HG03095 (cell line): ENCODE data around the gene SYNE4.

ENCODE experiments used
- ATAC-seq: cut with Tn5 transposase; IDR thresholded peaks from one replicate; pipeline ENCODE4 v1.9.1; 2021; ENCODE audit warnings: moderate library complexity; ENCODE audit not compliant: unreplicated experiment

SYNE4 gene

DNA sequence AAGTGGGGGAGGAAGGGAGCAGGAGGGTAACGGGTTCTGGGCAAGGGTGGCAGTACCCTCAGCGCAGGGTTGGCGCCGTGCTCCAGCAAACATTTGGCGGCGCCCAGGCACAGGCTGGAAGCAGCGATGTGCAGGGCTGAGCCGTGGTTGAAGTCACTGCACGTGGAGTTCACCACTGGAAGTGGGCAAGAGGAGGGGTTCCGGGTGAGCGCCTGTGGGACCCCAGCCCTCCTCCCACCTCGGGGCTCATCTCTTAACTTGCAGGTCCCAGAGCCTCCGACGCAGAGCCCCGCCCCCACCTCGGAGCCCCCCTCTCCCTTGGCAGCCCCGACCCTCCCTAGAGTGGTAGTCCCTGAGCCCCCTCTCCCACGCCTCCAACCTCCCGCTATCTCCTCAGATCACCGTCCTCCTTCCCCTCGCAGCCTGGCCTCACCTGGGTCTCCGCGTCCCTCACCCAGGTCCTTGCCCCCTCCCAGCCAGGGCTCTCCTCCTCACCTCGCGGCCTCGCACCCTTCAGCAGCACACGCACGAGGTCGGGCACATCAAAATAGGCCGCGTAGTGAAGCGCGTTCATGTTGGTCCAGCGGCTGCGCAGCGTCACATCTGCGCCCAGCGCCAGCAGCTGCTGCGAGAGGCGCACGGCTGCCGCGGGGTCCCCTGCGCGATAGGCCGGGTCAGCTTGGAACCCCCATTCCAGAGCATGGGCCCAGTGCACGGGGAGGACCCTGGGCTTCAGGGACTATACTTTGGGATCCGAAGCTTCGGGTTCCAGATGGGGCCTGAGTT is 17.7 kb upstream of the SYNE4 start:
- ATAC-seq = no peak

DNA sequence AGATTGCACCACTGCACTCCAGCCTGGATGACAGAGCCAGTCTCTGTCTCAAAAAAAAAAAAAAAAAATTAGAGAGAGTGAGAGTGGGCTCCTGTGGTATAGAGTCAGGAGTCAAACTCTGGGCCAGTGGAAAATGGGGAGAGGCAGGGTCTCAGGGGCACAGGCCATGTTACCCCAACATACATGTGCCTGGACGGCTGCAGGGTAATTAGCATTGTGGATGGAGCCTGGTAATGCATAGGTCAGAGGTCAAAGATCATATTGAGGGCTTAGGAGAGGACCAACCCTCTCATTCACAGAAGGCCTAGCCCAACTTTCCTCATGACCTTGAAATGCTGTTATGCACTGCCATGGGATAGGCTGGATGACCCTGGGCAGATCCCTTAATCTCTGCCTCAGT is 16.9 kb upstream of the SYNE4 start:
- no peak for ATAC-seq

DNA sequence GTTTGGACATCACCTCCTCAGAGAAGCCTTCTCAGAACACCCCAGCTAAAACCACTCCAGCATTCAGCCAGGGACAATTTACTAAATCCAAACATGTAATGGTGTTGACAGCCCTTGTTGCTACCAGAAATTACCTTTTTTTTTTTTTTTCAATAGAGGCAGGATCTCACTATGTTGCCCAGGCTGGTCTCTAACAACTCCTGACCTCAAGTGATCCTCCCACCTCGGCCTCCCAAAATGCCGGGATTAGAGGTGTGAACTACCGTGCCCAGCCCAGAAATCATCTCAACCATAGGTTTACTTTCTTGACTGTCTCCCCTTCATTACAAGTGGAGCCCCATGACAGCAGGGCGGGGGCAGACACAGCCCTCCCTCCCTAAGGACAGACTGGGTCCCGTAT is 14.8 kb upstream of the SYNE4 start:
- ATAC-seq = no peak

DNA sequence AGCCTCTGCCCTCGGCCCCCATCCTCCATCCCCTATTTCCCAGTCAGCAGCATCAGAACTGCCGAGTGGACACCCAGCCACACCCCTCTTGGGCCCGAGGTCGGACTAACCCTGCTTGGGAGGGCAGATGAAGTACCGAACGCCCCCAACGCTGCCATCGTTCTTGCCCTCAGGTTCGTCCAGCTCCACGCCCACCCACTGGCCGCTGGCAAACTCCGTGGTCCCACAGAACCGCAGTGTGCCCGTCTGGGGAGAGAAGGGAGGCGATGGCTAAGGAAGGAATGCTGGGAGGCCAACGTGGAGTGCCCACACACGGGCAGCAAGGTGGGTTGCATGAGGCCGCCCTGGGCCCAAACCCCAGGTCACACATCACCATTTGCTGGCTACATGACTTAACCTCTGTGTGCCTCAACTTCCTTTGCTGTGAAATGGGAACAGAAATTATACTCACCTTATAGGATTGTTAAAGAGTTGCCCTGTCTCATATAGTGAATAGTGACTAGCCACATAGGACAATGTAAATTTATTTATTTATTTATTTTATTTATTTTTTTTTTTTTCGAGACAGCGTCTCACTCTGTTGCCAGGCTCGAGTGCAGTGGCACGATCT is 10.6 kb upstream of the SYNE4 start:
- ATAC-seq = no peak

DNA sequence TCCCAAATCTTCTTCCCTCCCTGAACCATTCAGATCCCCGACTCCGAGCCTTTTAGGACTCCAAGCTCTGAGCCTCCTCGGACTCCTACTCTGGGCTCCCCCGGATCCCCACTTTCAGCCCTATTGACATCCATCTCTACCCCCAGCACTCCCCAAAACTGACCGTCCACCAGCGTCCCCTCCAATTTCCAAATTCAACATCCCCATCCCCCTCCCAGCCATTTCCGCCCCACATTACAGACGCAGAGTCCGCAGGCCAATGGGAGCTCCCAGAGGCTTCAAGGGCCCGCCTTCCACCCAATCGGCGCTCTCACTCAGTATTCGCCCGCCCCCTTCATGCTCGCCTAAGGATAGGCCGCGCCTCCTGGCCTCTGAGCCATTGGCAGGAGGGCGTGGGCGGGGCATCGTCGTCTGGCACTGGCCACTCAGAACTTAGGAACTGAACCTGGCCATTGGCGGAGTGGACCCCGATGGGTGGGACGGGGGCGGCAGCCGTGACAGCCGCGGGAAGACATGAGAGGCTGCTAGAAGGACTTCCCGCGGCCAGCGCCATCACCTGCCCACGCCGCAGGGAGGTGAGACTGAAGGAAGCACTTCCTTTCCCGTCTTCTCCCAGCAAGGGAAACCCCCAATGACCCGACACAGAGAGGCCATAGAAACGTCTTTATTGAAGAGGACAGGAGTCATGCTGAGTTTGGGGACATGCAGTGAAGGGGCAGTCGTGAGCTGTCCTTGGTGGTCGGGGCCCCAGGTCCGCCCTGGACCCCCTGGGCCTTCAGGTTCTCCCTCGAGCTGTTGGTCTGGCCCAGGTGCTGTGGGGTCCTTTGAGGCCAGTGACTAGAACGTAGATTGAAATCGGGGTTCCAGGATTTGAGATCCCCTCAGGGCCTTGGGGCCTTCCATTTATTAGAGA is 5.7 kb upstream of the SYNE4 start, which contains the start of gene ALKBH6:
Gene ALKBH6 (minus strand): TSS at position 202 of the 913 bp plus-strand sequence. CDS start 816 bp downstream, outside the sequence.
- ATAC-seq = peak; percentile 93

DNA sequence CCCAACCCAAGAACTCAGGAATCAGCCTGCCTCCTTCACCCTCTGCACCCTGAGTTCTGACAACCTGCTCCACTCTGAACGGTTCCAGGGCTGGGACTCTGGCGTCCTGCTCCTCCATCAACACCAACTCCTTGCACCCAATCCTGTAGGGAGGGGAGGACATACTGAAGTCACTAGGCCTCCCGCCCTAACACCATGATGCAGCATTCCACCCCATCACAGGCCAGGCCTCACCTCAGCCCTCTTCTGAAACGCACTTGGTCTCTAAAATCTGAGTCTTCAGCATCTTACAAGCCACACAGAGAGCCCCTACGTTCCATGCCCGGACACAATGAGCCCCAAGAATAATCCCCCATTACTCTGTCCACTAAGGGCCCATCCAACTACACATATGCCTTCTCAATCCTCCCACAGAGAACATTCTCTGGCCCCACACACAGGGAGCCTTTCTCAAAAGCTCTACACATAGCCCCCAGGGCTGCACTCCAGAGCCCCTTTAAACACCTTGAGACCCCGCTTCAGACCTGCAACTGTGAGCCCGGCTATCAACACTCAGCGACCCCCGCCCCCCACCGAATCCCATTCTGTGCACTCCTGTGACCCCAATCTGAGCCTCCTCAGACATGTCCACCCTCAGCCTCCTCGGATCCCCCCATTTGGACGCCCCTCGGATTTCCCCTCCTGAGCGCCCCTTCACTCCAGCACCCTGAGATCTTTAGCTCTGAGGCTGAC is 4.8 kb upstream of the SYNE4 start:
- no peak for ATAC-seq

DNA sequence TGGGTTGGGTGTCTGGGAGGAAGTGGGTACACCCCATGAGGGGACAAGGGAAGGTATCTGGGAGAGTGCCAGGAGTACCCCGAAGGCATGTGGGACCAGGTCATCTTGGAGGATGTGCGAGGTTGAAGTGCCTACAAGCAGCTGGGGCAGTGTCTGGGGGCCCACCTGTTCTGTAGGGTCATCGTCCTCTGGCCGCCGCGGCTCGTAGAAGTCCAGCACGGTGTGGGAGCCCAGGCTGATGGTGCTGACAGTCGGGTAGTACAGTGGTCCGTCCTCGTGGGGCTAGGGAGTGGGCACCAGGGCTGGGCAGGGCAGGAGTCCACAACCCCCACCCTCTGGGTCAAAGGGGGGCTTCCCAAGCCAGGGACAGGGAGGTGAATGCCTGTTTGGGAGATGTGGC is 1.8 kb upstream of the SYNE4 start:
- ATAC-seq = no peak

DNA sequence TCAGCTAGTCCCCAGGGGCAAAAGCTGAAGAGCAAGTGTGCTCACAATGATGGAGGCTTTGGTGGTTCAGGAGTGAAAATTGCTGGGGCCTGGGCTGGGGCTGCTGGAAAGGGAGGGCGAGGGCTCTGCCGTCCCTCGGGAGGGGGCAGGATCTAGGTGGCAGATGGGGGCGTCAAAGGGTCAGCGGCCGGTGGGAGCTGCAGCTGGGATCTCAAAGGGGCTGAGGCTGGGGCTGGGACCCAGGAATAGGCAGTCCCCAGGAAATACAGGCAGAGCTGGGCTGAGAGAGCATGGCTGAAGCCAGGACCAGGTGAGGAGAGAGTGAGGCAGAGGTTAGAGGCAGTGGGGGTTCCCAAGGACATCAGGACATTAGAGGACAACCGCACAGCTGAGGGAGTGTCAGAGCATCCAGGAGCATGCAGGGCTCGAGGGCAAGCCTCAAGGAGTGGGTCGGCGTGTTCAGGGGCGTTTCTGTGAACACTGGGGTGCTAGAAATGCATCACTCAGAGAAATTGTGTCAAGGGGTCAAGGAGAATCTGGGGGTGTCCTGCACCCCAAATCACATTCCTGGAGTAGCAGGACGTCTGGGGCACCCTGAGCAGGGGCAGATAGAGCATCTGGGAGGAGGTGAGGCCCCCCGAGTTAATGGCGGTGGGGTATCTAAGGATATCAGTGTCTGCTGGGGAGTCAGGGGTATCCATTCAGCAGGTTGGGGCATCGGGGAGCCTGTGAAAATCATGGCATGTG is 1.2 kb upstream of the SYNE4 start:
- ATAC-seq = no peak

GRCh38 chr19:36009220-36009619 is 607 bp upstream of the SYNE4 start:
- no peak for ATAC-seq

DNA sequence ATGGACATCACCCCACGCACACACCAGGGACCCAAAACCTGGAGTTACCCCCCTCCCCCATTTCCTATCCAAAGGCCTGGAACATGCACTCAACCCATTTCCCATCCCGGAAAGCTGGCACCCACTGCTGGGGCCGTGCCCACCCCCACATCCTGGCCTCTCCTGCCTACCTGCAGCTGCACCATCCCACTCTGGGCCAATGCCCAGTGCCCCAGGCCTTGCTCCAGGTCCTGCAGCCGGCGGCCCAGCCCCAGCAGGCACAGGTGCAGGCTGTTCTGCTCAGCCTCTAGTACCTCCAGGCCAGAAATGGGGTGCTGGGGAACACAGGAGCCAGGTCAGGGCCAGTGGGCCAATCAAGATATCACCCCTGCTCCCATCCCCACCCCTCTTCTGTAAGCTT is 1.7 kb downstream of the SYNE4 start:
- no peak for ATAC-seq

- no peak for ATAC-seq
These were observed 5.3 kb downstream of the SYNE4 start for GRCh38 chr19:36003284-36003683.

DNA sequence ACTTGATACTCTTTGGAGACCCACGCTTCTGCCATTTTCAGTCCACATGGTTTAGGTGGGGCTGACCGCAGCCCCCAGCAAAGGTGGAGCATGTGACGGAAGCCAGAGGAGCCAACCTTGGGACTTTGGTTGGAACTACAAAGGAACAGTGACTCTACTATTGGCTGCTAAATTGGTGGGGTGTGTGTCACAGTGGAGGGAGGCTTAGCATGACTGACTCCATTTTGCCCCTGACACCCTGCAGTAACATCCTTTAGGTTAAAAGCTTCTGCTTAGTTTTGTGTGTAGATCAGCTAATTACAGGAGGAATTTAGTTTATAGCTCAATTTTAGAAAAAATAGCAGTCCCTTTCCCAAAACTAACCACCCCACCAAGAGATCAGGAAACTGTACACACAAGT is 7.0 kb downstream of the SYNE4 start:
- no peak for ATAC-seq

- no peak for ATAC-seq
These were observed 11.8 kb downstream of the SYNE4 start for GRCh38 chr19:35996777-35997176.

- ATAC-seq = peak; percentile 78
These were observed 13.3 kb downstream of the SYNE4 start, which contains the start of gene SDHAF1 for GRCh38 chr19:35995048-35995993. Gene SDHAF1, plus strand, starts transcription at chr19:35995188. Its CDS starts 87 bp downstream, at chr19:35995275.

DNA sequence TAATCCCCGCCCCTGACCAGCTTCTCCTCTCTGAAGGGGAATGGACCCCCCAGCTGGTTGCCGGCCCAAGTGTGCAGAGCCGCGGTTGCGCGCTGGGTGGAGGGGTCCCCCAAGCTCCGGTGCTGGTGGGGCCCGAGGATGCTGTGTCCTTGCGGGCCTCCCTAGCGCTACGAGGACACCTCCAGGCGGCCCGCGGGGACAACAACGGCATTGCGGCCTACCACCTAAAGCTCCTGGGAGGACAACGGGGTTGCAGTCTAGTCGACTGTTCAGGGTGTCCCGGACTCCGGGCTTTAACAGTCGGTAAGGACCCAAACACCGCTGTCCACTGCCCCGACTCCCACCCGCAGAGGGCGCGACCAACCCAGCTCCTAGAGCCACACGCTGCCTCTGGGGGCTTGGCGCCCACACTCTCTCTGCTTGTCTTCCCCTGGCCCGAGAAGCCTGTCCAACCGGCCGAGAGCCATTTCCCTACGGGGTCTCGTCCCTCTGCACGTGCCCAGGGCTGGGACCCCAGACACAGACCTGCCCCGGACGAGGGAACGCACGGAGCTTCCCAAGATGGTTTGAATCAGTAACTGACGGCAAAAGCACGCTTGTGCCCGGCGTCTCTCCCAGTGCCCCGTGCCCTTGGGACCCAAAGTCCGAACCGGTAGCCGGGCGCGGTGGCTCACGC is 14.6 kb downstream of the SYNE4 start:
- no peak for ATAC-seq

GRCh38 chr19:35992907-35993765 is 15.5 kb downstream of the SYNE4 start:
- ATAC-seq = no peak

GRCh38 chr19:35991731-35992450 is 16.7 kb downstream of the SYNE4 start:
- no peak for ATAC-seq
